HG02610 (cell line): ENCODE data around the gene TRIM47.
"Not testable (repeated sequence)": the region's sequence is repeated elsewhere in the genome, so short reads cannot be mapped to it uniquely, and the experiment has no call there.

Experiments used
- ATAC-seq: cut with Tn5 transposase; IDR thresholded peaks from one replicate; pipeline ENCODE4 v1.9.1; 2021; ENCODE audit warnings: mild to moderate bottlenecking, moderate library complexity; ENCODE audit not compliant: unreplicated experiment

TRIM47 gene

DNA sequence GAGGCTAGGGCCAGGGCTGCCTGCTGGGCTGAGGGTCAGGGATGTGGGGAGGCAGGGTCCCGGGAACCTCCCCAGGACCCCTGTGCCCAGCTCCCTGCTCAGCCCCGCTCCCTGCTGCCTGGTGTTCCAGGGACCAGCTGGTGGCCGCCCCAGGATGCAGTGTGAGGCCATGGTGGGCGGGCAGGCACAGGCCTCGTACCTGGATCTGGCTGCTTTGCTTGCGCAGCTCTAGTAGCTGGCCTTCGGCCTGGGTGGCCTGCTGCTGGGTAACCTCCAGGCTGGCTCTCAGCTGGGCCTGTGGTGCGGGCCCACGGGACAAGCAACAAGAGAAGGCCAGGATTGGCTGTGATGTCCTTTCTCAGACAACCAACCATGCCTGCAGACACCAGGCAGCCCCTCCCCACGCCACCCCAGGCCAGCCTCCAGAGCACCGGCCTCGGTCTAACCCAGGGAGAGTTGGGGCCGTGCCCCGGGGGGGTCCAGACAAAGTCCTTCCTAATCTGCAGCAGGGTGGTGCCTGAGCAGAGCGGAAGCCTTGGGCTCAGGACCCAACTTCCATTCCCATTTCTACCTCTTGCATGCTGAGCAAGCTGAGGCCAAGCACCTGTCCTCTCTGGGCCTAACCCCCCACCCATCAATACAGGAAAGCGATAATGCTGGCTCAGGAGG is 14.3 kb upstream of the TRIM47 start:
- no peak for ATAC-seq

DNA sequence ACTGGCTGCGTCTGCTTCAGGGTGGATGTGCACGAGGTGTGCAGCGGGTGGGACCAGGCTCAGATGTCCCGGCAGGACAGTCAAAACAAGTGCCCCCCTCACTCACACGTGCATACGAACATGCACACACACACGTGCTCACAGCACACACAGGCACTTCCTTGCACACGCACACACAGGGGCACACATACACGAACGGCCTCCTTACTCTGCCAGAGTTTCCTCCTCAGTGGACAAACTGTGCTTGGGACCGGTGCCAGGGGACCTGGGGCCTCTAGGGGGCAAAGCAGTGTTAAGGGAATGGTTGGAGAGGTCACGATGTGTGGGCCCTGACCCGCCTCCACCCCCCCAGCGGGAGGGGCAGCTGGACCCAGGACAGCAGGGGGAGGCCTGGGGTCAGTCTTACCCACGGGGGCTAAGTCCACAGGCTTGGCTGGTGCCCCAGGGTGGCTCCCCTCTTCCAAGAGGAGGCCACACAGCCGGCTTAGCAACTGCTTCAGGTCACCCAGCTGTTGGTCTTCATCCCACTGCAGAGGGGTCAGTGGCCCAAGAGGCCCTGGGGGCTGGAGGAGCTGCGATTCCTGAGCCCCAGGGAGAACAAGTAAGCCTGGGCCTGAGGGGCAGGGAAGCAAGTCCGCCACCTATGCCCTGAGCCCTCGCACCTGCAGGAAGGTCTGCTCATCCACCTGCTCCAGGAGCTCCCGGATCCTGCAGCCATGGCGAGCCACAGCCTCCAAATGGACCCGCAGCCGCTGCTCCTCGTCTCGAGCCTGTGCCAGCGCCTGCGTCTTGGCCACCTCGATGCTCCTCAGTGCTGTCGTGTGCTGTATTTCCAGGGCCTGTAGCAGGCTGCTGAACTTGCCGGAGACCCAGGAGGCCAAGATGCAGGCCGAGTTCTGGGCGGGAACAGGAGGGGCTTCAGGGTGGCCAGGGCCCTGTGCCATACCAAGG is 13.5 kb upstream of the TRIM47 start:
- ATAC-seq, result no peak

GRCh38 chr17:75891022-75891604 is 12.7 kb upstream of the TRIM47 start:
- no peak for ATAC-seq

DNA sequence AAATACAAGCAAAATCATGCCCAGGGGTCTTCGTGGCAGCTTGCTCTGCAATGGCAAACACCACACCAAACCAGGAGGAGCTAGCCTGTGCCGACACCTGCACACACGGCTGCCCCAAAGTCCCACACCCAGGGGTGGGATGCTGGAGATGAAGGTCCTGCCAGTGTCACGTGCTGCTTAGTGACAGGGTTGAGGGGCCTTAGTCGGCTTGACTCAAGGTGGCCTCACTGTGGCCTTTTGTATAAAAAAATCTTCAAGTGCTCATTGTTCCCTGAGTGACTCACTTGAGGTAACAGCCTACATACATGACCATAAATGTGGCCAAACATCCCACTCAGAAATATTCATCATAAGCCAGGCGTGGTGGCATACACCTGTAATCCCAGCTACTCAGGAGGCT is 11.1 kb upstream of the TRIM47 start:
- no peak for ATAC-seq

GRCh38 chr17:75888484-75888883 is 10.1 kb upstream of the TRIM47 start:
- ATAC-seq, result no peak

DNA sequence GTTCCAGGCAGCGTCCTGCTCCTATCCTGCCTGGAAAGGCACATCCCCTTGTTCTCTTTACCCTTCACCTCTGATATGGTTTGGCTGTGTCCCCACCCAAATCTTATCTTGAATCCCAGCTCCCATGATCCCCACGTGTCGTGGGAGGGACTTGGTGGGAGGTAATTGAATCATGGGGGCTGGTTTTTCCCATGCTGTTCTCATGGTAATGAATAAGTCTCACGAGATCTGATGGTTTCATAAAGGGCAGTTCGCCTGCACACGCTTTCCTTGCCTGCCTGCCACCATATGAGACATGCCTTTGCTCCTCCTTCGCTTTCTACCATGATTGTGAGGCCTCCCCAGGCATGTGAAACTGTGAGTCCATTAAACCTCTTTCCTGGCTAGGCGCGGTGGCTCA is 7.5 kb upstream of the TRIM47 start:
- ATAC-seq, result not testable (repeated sequence)

GRCh38 chr17:75885431-75885830 is 7.0 kb upstream of the TRIM47 start:
- ATAC-seq, result no peak

GRCh38 chr17:75881678-75882454 is 3.5 kb upstream of the TRIM47 start:
- ATAC-seq, result no peak

GRCh38 chr17:75880266-75880665 is 1.9 kb upstream of the TRIM47 start:
- no peak for ATAC-seq

DNA sequence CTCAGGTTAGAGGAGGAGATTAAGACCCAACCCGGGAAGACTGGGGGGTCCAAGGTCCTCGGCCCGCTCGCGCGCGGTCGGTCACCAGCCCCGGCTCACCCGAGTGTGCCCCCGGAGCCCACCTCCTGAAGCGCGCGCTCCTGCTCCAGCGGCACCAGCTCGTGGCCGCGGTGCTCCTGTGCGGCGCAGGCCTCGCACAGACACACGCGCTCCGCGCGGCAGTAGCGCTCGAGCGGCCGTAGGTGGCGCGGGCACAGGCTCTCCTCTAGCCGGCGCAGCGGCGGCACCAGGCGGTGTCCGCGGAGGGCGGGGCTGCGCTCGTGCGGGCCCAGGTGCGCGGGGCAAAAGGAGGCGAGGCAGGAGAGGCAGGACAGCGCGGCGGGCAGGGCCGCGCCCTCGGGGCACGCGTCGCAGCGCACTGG is 618 bp downstream of the TRIM47 start:
- no peak for ATAC-seq

DNA sequence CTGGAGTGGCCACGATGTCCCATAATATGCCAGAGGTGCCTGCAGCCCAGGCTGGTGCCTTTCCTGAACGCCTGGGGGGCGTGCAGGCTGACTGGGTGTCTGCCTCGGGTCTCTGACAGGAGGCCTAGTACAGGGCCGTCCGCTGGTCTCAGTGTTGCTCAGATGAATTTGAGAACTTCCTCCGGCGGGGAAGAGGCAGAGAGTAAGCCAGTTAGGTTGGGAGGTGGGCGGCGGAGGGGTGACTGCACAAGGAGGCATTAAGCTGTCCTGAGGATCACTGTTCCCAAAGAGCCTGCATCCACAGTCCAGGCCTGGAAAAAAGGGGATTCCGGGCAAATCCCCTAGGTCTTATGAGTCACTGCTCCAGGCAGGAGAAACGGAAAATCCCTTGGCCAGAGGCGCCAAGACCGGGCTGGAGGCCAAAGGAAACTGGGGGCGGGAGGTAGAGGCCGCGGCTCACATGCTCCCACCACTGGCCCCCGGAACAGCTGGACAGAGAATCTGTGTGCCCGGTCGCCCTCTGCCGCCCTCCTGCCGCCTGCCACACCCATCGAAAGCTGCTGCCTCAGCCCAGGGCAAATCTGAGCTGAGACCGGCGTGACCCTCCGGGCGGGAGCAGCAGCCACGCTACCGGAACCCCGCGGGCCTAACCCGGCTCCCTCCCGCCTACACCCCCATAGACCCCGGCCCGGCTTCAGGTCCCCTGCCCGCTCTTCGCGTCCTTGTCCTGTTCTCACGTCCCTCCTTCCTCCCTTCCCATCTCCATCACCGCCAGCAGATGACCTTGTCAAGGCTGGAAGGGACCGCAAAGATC is 1.2 kb downstream of the TRIM47 start:
- ATAC-seq, result no peak

DNA sequence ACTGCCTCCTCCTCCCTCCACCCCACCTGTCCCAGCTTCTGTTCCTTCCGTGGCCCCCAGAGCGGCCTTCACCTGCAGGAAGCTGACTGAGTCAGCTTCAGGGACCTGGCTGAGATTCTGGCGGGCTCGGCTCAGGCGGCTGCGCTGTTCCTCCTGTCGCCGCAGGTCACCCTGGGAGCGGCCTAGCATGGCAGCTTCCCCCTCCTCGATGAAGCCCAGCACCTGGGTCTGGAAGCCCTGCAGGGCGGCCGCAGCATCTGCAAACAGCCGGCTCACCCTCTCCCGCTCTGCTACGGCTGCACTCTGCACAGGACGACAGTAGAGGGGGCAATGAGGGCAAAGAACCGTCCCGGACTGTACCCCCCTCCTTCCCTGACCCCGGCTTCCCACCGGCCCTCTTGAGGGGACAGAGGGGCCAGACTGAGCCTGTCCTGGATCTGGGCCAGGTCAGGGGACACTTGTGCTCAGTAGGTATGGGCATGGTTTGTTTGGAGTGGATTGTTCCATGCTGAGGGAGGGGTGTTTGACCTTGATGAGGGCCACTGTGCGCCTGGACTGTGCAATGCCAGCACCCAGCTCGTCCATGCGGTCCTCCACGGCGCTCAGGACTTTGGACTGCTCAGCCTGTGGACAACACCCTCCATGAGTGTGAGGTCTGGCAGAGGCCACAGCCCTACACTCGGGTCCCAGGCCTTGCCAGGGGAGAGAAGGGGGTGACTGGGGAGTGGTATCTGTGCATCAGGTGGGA is 2.0 kb downstream of the TRIM47 start:
- ATAC-seq, result no peak

DNA sequence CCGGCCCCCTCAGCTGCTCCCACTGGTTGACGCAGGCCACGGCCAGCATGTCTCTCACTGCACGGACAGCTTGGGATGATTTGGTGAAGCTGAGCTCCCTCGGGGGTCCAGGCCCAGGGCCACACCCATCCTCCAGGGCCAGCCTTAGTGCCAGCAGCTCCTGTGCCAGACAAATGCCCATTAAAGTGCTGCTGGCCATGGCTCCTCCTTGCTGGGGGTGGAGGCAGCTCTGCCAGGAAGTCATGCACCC is 2.5 kb downstream of the TRIM47 start:
- ATAC-seq, result no peak

GRCh38 chr17:75875182-75875939 is 3.0 kb downstream of the TRIM47 start:
- no peak for ATAC-seq

DNA sequence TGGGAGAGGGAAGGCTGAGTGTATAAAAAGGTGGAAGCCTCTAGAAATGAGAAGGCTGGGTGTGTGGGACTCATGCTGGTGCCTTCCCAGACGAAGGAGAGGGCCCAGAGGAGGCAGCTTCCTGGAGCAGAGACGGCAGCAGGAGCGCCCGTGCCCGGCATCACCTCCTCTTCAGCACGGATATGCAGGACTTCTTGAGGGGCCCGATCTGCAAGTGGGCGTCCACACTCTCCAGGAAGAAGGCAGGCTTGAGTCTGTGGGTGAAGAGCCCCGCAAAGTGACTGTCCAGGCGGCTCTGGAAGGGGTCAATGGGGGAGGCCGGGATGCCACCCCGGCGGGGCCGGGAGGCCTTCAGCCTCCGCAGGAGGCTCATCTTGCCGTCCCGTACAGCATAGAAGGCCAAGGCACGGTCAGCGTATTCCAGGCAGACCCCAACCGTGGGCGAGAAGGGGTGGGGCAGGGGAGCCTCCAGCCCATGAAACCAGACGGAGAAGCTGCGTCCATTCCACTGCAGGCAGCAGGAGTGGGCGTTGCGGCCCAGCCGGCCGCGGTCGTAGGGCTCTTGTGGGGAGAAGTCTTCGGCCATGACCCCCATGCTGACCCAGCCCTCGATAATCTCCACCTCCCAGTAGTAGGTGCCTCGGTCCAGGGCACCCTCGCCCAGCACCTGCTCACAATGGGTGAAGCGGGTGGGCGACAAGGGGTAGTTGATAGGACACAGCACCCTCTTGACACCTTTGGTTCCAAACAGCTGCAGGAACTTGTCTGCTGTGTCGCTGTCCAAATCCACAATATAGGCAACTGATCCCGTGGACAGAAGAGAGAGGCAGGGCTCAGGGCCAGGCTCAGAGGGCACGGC is 3.8 kb downstream of the TRIM47 start:
- ATAC-seq, result no peak

DNA sequence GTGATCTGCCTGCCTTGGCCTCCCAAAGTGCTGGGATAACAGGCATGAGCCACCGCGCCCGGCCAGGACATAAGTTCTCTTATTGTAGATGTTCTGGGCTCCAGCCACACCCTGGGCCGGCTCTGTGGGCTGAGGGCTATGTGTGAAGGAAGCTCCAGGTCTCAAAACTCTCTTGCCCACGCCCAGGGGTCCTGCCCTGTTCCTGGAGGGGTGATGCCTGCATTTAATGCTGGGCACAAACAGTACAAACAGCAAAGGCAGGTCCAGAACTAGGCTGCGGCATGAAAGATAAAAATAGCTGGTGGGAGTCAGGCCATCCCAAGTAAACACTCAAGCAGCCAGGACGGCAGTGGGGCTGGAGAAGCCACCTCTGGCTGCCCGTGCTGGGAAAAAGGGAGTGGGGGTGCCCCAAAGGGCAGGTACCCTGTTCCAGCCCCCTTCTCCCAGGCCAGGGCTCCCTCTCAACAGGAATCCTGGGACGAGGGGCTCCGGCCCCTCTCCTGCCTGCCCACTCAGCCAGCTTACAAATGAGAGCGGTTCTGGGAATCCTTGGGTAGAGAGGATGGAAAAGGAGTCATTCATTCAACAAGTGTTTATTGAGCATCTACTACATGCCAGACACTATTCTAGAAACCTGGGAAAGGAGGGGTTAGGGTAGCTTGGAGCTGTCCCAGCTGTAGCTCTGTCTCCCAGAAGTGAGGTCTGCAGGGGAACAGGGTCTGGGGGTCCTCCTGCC is 4.6 kb downstream of the TRIM47 start:
- ATAC-seq, result no peak
